HG03565 (cell line): ENCODE results near the gene ISLR.
"Not testable (repeated sequence)": the region's sequence is repeated elsewhere in the genome, so short reads cannot be mapped to it uniquely, and the experiment has no call there.

Experiments used
- ATAC-seq: cut with Tn5 transposase; IDR thresholded peaks from one replicate; pipeline ENCODE4 v1.9.1; 2021; ENCODE audit warnings: mild to moderate bottlenecking, moderate library complexity; ENCODE audit not compliant: unreplicated experiment

ISLR gene

DNA sequence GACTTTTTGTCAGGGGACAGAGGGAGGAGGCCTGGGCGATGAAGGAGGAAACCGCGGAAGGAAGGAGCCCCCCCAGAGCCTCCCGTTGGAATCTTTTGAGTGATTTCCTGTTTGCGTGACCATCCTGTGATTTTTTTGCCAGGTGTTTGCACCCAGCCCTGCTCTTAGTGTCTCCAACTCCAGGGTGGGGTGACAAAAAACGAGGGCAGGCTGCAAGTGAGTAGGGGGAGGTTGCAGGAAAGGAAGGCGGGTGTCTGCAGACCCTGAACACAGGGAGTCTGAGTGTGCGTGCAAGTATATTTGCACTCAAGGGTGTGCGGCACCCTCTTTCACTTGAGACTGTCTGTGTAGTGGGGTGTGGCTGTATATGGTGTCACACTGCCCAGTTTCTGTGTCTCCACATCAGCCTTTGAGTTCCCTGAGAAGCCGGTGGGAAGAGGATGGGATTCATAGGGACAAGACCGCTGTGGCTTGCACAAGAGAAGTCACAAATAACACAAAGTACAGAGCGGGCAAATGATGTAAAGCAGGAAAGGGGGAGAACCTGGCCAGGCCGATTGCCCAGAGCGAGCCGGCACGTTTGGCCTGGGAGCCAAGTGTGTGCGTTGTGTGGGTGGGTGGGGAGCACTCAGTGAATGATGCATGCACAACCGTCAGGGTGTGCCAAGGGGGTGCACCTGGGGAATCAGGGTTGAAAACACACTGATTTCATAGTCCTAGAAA lies 36.5 kb upstream of the ISLR start:
- no peak for ATAC-seq

- ATAC-seq: no peak
Measured at GRCh38 chr15:74137537-74137894, 36.0 kb upstream of the ISLR start.

GRCh38 chr15:74138642-74139041 lies 34.9 kb upstream of the ISLR start:
- no peak for ATAC-seq

GRCh38 chr15:74141591-74141990 lies 31.9 kb upstream of the ISLR start:
- ATAC-seq: no peak

DNA sequence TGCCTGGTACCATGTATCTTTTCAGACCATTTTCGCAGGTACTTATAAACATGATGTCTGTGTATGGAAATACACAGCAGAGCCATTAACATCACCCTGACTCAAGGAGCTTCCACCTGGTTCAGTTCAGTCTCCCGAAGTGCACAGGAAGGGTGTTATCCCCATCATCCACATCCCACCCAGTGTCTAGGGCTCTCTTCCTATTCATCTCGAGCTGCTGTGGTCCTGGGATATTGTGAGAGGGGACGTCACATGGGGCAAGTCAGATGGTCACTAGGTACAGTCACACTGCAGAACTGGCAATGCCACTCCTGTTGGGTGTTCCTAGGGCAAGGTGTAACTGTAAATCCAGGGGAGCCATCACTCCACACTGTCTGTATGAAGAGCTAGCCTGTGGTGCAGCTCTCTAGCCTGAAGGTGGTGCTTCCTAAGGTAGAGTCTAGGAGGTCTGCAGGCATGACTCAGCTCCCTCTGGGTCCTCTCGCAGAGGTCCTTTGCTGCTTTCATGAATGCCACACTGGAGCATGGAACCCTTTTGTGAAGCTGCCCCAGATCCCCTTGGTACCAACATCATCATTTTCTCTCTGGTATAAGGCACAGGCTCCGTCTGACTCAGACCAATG lies 29.2 kb upstream of the ISLR start:
- ATAC-seq: no peak

DNA sequence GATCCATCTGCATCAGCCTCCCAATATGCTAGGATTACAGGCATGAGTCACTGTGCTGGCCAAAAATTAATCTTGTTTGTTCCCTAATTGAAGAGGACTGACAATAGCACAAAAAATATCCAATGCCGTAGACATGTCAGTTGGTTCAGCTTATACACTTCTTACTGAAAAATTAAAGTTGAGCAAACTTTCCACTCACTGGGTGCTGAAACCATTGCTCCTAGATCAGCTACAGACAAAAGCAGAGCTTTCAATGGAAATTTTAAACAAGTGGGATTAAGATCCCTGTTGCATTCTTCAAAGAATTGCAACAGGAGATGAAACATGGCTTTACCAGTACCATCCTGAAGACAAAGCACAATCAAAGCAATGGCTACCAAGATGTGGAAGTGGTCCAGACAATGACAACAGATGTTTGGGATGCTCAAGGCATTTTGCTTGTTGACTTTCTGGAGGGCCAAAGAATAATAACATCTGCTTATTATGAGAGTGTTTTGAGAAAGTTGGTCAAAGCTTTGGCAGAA lies 27.2 kb upstream of the ISLR start:
- ATAC-seq: no peak

DNA sequence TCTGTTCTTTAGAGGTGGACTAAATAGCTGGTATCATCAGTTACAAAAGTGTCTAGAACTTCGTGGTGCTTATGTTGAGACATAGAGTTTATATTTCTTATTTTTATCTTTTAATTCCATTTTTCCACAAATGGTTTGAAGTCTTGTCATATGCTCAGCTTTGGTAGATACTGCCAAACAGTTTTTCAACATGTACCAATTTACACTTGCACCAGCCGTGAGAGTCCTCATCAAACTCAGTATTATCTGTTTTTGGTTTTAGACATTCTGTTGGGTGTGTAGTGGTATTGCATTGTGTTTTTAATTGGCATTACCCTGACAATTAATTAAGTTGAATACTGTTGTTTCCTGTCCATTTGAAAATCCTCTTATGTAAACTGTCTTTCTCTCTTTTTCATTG lies 26.5 kb upstream of the ISLR start:
- ATAC-seq: no peak

GRCh38 chr15:74155766-74156417 lies 17.6 kb upstream of the ISLR start:
- ATAC-seq: no peak

- ATAC-seq: no peak
Measured at GRCh38 chr15:74156678-74157411, 16.7 kb upstream of the ISLR start.

GRCh38 chr15:74157868-74158827 lies 15.4 kb upstream of the ISLR start:
- ATAC-seq: peak; percentile 11

- peak; percentile 65 for ATAC-seq
Measured at GRCh38 chr15:74158855-74159650, 14.5 kb upstream of the ISLR start.

DNA sequence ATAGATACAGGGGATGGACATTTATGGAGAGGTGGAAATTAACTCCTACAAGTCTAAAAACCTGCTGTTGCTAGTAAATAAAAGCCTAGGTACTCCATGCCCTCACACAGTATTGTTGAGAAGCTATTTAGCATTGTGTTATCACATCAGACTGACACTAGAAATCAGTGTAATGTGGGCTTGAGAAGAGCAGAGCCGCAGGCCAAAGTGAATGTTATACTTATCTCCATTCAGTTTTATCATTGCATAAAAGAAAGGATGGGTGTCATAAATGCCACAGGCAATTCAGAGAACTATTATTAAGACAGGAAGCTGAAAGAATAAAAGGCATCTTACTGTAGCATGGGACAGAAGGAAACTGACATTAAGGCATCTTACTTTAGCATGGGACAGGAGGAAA lies 13.7 kb upstream of the ISLR start:
- no peak for ATAC-seq

DNA sequence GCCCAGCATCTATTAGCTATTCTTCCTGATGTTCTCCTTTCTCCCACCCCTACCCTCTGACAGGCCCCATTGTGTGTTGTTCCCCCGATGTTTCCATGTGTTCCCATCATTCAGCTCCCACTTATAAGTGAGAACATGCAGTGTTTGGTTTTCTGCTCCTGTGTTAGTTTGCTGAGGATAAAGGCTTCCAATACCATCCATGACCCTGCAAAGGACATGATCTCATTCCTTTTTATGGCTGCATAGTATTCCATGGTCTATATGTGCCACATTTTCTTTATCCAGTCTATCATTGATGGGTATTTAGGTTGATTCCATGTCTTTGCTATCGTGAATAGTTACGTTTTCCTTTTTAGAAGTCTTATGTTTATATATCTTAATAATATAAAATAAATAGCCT lies 13.1 kb upstream of the ISLR start:
- ATAC-seq: not testable (repeated sequence)

DNA sequence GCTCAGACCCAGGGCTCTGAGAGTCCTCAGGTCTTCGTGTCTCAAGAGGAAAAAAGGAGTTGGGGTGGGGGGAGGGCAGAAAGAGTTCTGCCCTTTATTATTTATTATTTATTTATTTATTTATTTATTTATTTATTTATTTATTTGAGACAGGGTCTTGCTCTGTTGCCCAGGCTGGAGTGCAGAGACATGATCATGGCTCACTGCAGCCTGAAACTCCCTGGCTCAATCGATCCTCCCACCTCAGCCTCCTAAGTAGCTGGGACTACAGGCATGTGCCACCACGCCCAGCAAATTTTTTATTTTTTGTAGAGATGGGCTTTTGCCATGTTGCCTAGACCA lies 11.3 kb upstream of the ISLR start:
- not testable (repeated sequence) for ATAC-seq

- ATAC-seq: no peak
Measured at GRCh38 chr15:74165461-74165860, 8.0 kb upstream of the ISLR start.

GRCh38 chr15:74167891-74168331 lies 5.6 kb upstream of the ISLR start:
- no peak for ATAC-seq

DNA sequence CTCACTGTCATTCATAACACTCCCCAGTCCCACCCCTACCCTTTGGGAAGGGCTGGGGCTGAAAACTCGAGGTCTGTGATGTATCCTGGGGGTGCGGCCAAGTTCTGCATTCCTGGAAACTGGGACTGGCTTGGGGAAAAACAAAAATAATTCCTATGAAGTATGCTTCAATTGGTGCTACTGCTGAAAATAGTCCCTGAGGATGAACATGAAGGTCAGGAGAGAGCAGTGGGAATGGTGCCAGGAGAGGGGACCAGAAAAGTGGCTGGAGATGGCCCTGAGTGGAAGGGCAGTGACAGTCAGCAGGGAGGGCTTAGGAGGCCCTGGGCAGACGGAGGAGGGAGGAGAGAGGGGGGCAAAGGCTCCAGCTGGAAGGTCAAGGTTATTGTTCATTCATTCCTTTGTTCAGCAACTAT lies 4.8 kb upstream of the ISLR start:
- ATAC-seq: no peak

- no peak for ATAC-seq
Measured at GRCh38 chr15:74170071-74170844, 3.3 kb upstream of the ISLR start.
